ENCODE results near the gene IGF1R.

The IGF1R gene

DNA sequence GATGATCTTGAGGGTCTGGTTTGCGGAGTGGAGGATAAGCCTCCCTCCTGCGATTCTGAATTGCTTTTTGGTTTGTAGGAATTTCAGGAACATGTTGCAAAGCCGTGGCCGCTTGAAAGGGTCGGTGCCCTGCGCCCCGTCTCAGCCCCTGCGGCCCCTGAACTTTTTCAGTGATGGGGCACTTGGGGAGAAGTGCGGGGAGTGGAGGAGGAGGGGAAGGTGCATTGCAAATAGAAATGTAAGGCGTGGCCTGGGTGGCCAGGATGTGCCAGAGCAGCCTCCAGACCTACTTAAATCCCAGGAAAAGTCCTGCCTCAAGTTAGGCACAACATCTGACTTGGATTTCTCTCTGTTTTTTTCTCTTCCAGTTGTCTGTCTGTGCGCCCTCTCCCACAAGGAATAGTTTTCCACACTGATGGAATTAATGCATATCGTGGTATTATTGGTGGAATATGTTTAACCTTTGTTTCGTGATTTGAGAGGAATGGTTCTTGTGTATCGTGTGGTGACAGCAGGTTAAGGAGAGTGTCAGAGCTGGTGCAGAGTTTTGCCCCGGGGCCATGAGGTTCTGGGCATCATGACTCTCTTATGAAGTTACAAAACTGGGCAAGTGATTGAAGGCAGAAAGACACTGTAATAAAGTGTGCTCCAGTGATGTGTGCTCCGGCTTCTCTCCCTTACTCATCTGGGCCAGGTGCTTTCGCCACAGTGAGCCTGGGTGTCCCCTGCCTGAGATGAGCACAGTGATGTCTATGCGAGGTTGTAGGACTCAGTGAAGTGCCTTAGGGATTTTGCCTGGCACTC lies 205.5 kb downstream of the IGF1R start:
- Histone ChIP-seq H2AFZ (ENCODE audit: low read depth, low read length) (no peak overlapping the region), H3K9me3 (ENCODE audit: low read length) (no peaks in the 10 kb centered on the region), H3K36me3 (ENCODE audit: insufficient read depth, low read length) (no peaks in the 10 kb centered on the region), H3K27me3 (ENCODE audit: insufficient read depth, low read length) (no peaks in the 10 kb centered on the region), H3K4me1 (ENCODE audit: insufficient read depth, low read length) (peaks cover 58% of the 10 kb centered on the region), H3K4me3 (ENCODE audit: low read length) (peak overlapping the region; percentile 62)

DNA sequence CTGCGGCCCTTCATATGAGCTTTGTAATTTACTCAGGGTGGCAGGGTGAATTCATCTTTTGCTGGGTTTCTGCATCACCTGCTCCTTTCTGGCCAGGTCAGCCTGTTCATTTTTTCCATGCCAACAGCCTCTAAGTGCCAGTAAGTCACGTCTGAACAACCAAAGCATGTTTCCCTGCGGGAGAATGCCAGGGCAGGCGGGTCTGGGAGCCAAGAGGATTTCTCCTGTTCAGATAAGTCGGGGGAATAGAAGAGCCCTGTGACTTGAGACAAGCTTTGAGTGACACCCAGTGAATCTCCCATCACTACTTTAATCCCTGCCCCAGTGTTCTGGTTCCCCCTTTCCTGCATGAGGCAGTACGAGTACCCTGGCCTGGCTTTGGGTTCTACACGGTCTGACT lies 206.2 kb downstream of the IGF1R start:
- Histone ChIP-seq H2AFZ (ENCODE audit: low read depth, low read length) (no peak overlapping the region), H3K27me3 (ENCODE audit: insufficient read depth, low read length) (no peaks in the 10 kb centered on the region), H3K36me3 (ENCODE audit: insufficient read depth, low read length) (no peaks in the 10 kb centered on the region), H3K9me3 (ENCODE audit: low read length) (no peaks in the 10 kb centered on the region), H3K4me3 (ENCODE audit: low read length) (no peak overlapping the region), H3K4me1 (ENCODE audit: insufficient read depth, low read length) (peaks cover 58% of the 10 kb centered on the region)

- Histone ChIP-seq H3K4me3 (ENCODE audit: low read length) (no peak overlapping the region), H3K9me3 (ENCODE audit: low read length) (no peaks in the 10 kb centered on the region), H3K27me3 (ENCODE audit: insufficient read depth, low read length) (no peaks in the 10 kb centered on the region), H3K4me1 (ENCODE audit: insufficient read depth, low read length) (peaks cover 55% of the 10 kb centered on the region), H2AFZ (ENCODE audit: low read depth, low read length) (no peak overlapping the region), H3K36me3 (ENCODE audit: insufficient read depth, low read length) (no peaks in the 10 kb centered on the region)
Measured at GRCh38 chr15:98855067-98855814, 206.9 kb downstream of the IGF1R start.

DNA sequence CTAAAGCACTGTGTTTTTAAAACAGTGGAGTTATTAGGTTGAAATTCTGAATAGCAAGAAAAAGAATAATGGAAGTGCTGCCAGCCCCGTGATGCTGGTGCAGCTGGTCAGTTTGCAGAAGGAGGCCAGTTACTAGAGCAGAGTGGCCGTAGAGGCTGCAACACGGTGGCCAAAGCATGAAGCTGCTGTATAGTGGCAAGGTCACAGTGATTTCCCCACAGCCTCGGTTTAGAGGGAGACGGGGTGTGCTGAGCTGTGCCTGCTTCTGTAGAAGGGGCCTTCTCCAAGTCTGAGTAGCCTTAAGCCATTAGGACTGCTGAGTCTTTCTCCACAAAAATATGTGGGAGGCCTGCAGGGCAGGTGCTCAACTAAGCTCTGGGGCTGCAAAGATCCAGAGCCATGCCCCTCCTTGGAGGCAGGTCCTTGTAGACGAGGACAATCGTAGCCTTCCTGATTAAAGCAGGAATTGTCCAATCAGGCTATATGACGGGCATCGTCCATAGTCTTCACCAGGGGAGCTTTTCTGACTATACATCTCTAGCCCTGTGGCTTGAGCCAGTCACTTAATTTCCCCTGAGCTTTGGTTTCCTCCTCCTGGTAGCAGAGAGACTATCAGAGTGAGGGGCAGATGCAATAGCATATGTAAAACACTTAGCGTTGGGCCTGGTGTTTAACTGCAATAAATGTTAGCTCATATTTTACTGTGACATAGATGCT lies 207.6 kb downstream of the IGF1R start:
- Histone ChIP-seq H3K36me3 (ENCODE audit: insufficient read depth, low read length) (no peaks in the 10 kb centered on the region), H3K9me3 (ENCODE audit: low read length) (no peaks in the 10 kb centered on the region), H2AFZ (ENCODE audit: low read depth, low read length) (no peak overlapping the region), H3K4me3 (ENCODE audit: low read length) (no peak overlapping the region), H3K4me1 (ENCODE audit: insufficient read depth, low read length) (peaks cover 50% of the 10 kb centered on the region), H3K27me3 (ENCODE audit: insufficient read depth, low read length) (no peaks in the 10 kb centered on the region)

DNA sequence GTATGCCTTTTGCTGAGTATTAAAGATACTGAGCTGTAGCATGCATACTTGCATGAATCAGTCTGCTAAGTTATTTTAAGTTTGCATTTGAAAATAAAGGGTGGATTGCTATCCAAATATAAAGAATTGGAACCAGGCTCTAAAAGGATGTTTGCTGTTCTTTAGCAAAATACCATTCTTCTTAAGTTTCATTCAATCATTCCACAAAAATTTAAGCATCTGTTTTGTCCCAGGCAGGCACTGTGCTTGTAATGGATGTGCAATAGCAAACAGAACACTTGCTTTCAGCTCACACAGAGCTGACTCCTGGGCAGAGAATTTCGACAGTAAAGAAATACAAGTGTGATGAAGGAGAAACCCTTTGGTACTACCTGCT lies 208.2 kb downstream of the IGF1R start:
- Histone ChIP-seq H3K4me1 (ENCODE audit: insufficient read depth, low read length) (peaks cover 44% of the 10 kb centered on the region), H3K9me3 (ENCODE audit: low read length) (no peaks in the 10 kb centered on the region), H3K4me3 (ENCODE audit: low read length) (no peak overlapping the region), H3K27me3 (ENCODE audit: insufficient read depth, low read length) (no peaks in the 10 kb centered on the region), H3K36me3 (ENCODE audit: insufficient read depth, low read length) (no peaks in the 10 kb centered on the region), H2AFZ (ENCODE audit: low read depth, low read length) (no peak overlapping the region)

- Histone ChIP-seq H3K4me3 (ENCODE audit: low read length) (no peak overlapping the region), H2AFZ (ENCODE audit: low read depth, low read length) (no peak overlapping the region), H3K27me3 (ENCODE audit: insufficient read depth, low read length) (no peaks in the 10 kb centered on the region), H3K9me3 (ENCODE audit: low read length) (no peaks in the 10 kb centered on the region), H3K4me1 (ENCODE audit: insufficient read depth, low read length) (peaks cover 34% of the 10 kb centered on the region), H3K36me3 (ENCODE audit: insufficient read depth, low read length) (no peaks in the 10 kb centered on the region)
Measured at GRCh38 chr15:98858610-98859023, 210.3 kb downstream of the IGF1R start.

DNA sequence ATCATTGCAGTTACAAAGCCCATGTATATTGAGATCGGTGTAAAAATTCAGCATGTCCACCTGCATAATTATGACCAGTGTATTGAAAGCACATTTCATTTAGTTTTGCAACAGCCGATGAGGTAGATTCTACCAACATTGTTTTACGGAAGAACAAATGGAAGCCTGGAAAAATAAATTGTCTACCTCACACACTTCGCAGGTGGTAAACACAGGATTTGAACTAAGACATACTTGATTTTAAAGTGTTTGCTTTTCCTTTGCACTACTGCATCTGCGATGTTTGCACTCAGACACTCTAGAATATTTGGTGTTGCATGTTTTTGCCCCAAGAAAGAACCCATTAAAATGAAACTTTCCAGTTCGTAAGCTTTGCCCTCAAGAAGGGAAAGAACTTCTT lies 210.8 kb downstream of the IGF1R start:
- Histone ChIP-seq H3K4me3 (ENCODE audit: low read length) (no peak overlapping the region), H2AFZ (ENCODE audit: low read depth, low read length) (no peak overlapping the region), H3K4me1 (ENCODE audit: insufficient read depth, low read length) (peaks cover 29% of the 10 kb centered on the region), H3K27me3 (ENCODE audit: insufficient read depth, low read length) (no peaks in the 10 kb centered on the region), H3K9me3 (ENCODE audit: low read length) (no peaks in the 10 kb centered on the region), H3K36me3 (ENCODE audit: insufficient read depth, low read length) (no peaks in the 10 kb centered on the region)

- Histone ChIP-seq H3K4me1 (ENCODE audit: insufficient read depth, low read length) (peaks cover 18% of the 10 kb centered on the region), H2AFZ (ENCODE audit: low read depth, low read length) (no peak overlapping the region), H3K4me3 (ENCODE audit: low read length) (no peak overlapping the region), H3K36me3 (ENCODE audit: insufficient read depth, low read length) (no peaks in the 10 kb centered on the region), H3K9me3 (ENCODE audit: low read length) (no peaks in the 10 kb centered on the region), H3K27me3 (ENCODE audit: insufficient read depth, low read length) (no peaks in the 10 kb centered on the region)
Measured at GRCh38 chr15:98860281-98861041, 212.1 kb downstream of the IGF1R start.

- Histone ChIP-seq H3K27me3 (ENCODE audit: insufficient read depth, low read length) (no peaks in the 10 kb centered on the region), H3K4me1 (ENCODE audit: insufficient read depth, low read length) (peaks cover 19% of the 10 kb centered on the region), H2AFZ (ENCODE audit: low read depth, low read length) (no peak overlapping the region), H3K4me3 (ENCODE audit: low read length) (no peak overlapping the region), H3K9me3 (ENCODE audit: low read length) (no peaks in the 10 kb centered on the region), H3K36me3 (ENCODE audit: insufficient read depth, low read length) (no peaks in the 10 kb centered on the region)
Measured at GRCh38 chr15:98861188-98861587, 212.8 kb downstream of the IGF1R start.

DNA sequence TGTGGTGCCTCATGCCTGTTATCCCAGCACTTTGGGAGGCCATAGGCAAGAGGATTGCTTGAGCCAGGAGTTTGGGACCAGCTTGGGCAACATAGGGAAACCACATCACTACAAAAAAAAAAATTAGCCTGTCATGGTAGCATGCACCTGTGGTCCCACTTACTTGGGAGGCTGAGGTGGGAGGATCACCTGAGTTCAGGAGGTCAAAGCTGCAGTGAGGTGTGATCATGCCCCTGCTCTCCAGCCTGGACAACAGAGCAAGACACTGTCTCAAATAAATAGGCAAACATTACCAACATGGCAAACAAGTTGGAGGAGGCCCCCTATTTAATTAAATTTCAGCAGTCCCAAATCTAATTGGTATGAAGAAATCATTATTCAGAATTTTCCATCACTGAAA lies 215.6 kb downstream of the IGF1R start:
- Histone ChIP-seq H2AFZ (ENCODE audit: low read depth, low read length) (no peak overlapping the region), H3K4me3 (ENCODE audit: low read length) (no peak overlapping the region), H3K27me3 (ENCODE audit: insufficient read depth, low read length) (no peaks in the 10 kb centered on the region), H3K4me1 (ENCODE audit: insufficient read depth, low read length) (peaks cover 20% of the 10 kb centered on the region), H3K36me3 (ENCODE audit: insufficient read depth, low read length) (no peaks in the 10 kb centered on the region), H3K9me3 (ENCODE audit: low read length) (no peaks in the 10 kb centered on the region)

GRCh38 chr15:98865397-98866339 lies 217.3 kb downstream of the IGF1R start:
- Histone ChIP-seq H3K36me3 (ENCODE audit: insufficient read depth, low read length) (no peaks in the 10 kb centered on the region), H3K4me3 (ENCODE audit: low read length) (peak overlapping the region; percentile 46), H3K4me1 (ENCODE audit: insufficient read depth, low read length) (peaks cover 20% of the 10 kb centered on the region), H3K27me3 (ENCODE audit: insufficient read depth, low read length) (no peaks in the 10 kb centered on the region), H2AFZ (ENCODE audit: low read depth, low read length) (no peak overlapping the region), H3K9me3 (ENCODE audit: low read length) (no peaks in the 10 kb centered on the region)

DNA sequence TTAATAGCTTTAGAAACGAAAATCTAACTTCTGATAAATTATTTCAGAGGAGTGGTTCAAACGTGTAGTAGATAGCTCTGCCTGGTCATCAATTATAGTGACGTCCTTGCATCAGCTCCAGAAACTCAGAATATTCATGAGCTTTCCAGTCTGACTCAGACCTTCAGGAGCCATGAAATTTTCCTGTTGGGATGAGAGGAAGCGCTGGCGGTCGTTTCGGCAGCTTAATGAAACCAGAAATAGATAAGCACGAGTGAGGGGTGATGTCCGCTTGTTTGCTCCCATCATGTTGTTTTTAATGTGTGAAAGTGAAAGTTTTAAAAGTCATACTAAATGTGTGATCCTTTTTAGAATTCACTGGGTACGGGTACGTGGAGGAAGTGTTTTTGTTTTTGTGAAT lies 218.2 kb downstream of the IGF1R start:
- peak overlapping the region; percentile 46 for H3K4me3 ChIP-seq (ENCODE audit: low read length)
- H3K36me3 ChIP-seq (ENCODE audit: insufficient read depth, low read length), result no peaks in the 10 kb centered on the region
- no peaks in the 10 kb centered on the region for H3K27me3 ChIP-seq (ENCODE audit: insufficient read depth, low read length)

More for the DNA sequence above, 218.2 kb downstream of the IGF1R start:
- H3K4me1 ChIP-seq (ENCODE audit: insufficient read depth, low read length), result peaks cover 20% of the 10 kb centered on the region
- H3K9me3 ChIP-seq (ENCODE audit: low read length), result no peaks in the 10 kb centered on the region
- no peak overlapping the region for H2AFZ ChIP-seq (ENCODE audit: low read depth, low read length)
